Keratinocyte (primary cell): ENCODE data around the gene NIPA2. TPM values are rescaled to one million over a fixed set of nuclear protein-coding genes. Genes with fewer than 3 reads are reported as not detected.

Source experiments
- DNase-seq: peaks from one replicate; pipeline ENCODE4 v3.0.0-alpha.2; 2011; ENCODE audit warnings: low read depth, missing footprints, low spot score
- FAIRE-seq: peaks from 2 replicates; lab custom pipeline; 2011; peaks lifted over from hg19 to GRCh38; lab: Jason Lieb, UNC
- H2AFZ ChIP-seq: 2 replicates; pipeline ENCODE4 v1.6.0; 2012; ENCODE audit warnings: low read length, control low read depth, inconsistent platforms; ENCODE audit not compliant: control insufficient read depth
- H3K27ac ChIP-seq: 2 replicates; pipeline ENCODE4 v1.5.1; 2011; ENCODE audit warnings: low read length; ENCODE audit not compliant: control insufficient read depth, insufficient read depth
- H3K27me3 ChIP-seq: 3 replicates; pipeline ENCODE4 v1.6.0; 2011; ENCODE audit warnings: low read length; ENCODE audit not compliant: control insufficient read depth, insufficient read depth; ENCODE audit errors: extremely low read depth
- H3K36me3 ChIP-seq, 2 experiments: 2 replicates in 1 of 2; 3 replicates in 1 of 2; pipeline ENCODE4 v1.5.1; 2011; ENCODE audit warnings: low read length in 2 of 2, mild to moderate bottlenecking in 1 of 2; ENCODE audit not compliant: control insufficient read depth in 2 of 2, insufficient read depth in 2 of 2; ENCODE audit errors: extremely low read depth in 1 of 2
- H3K4me1 ChIP-seq: 3 replicates; pipeline ENCODE4 v1.5.1; 2011; ENCODE audit warnings: low read length; ENCODE audit not compliant: control insufficient read depth, insufficient read depth; ENCODE audit errors: extremely low read depth
- H3K4me2 ChIP-seq: 3 replicates; pipeline ENCODE4 v1.6.0; 2011; ENCODE audit warnings: low read depth, low read length; ENCODE audit not compliant: control insufficient read depth, insufficient read depth; ENCODE audit errors: extremely low read depth
- H3K4me3 ChIP-seq, 3 experiments: fragments of 200-600 bp in 1 of 3; sonication (generic) in 1 of 3; 2 replicates in 2 of 3; 3 replicates in 1 of 3; pipeline ENCODE4 v1.5.1; 2011 to 2016; ENCODE audit warnings: low read length in 3 of 3, mild to moderate bottlenecking in 3 of 3, control low read depth in 2 of 3, inconsistent platforms in 1 of 3, low read depth in 1 of 3, mixed read lengths in 1 of 3, mixed run types in 1 of 3, moderate library complexity in 1 of 3; ENCODE audit not compliant: control insufficient read depth in 2 of 3, insufficient read depth in 2 of 3; ENCODE audit errors: extremely low read depth in 1 of 3
- H3K79me2 ChIP-seq: 2 replicates; pipeline ENCODE4 v1.6.0; 2012; ENCODE audit warnings: low read length; ENCODE audit not compliant: control insufficient read depth, insufficient read depth
- H3K9ac ChIP-seq: 3 replicates; pipeline ENCODE4 v1.6.0; 2011; ENCODE audit warnings: low read length; ENCODE audit not compliant: control insufficient read depth, insufficient read depth; ENCODE audit errors: extremely low read depth
- H3K9me1 ChIP-seq: 3 replicates; pipeline ENCODE4 v1.6.0; 2011; ENCODE audit warnings: low read length; ENCODE audit not compliant: control insufficient read depth, insufficient read depth; ENCODE audit errors: extremely low read depth
- H3K9me3 ChIP-seq: 2 replicates; pipeline ENCODE4 v1.5.1; 2012; ENCODE audit warnings: low read depth, low read length; ENCODE audit not compliant: control insufficient read depth
- H4K20me1 ChIP-seq: 3 replicates; pipeline ENCODE4 v1.6.0; 2011; ENCODE audit warnings: low read length; ENCODE audit not compliant: control insufficient read depth, insufficient read depth; ENCODE audit errors: extremely low read depth
- EZH2 ChIP-seq: IDR thresholded peaks from one replicate; pipeline ENCODE4 v1.6.1; 2012; ENCODE audit warnings: inconsistent platforms, mild to moderate bottlenecking, low read length, moderate library complexity
- dilution Hi-C: fragments of 300-500 bp; cut with MboI; formaldehyde crosslinking; loops from one replicate; pipeline ENCODE4 v1.7.0; 2020; ENCODE audit warnings: low sequenced_read_pairs; ENCODE audit not compliant: extremely low pct_ligation_motif_present
- polyA plus RNA-seq, 5 experiments: library from polyadenylated mRNA; depleted of rRNA in 3 of 5; stranded (reverse) in 3 of 5; stranded (forward) in 1 of 5; unstranded in 1 of 5; fragments of >200 nt; gene quantifications; 1 replicate in 1 of 5; 2 replicates in 3 of 5; 3 replicates in 1 of 5; pipeline versions ENCODE4 v1.2.1 to v1.2.3, GENCODE V29; 2011 to 2012; ENCODE audit warnings: missing spikeins in 2 of 5, low read depth in 1 of 5, low replicate concordance in 1 of 5
- TF ChIP-seq, protein P1 (sequence below), 3 experiments: IDR thresholded peaks in 1 of 3; conservative IDR thresholded peaks in 1 of 3; optimal IDR thresholded peaks in 1 of 3; 2 replicates in 2 of 3; 3 replicates in 1 of 3; pipeline versions ENCODE3 to v1.5.1; 2011; ENCODE audit warnings: low read length in 3 of 3, mild to moderate bottlenecking in 3 of 3, moderate library complexity in 2 of 3, control low read depth in 1 of 3, inconsistent platforms in 1 of 3; ENCODE audit not compliant: insufficient read depth in 2 of 3; ENCODE audit errors: extremely low read depth in 1 of 3

Gene NIPA2
- polyA plus RNA-seq, 1 donor (not counting 4 experiments of a cell fraction or from before 2014, with no cell fraction given): 81.2 TPM

DNA sequence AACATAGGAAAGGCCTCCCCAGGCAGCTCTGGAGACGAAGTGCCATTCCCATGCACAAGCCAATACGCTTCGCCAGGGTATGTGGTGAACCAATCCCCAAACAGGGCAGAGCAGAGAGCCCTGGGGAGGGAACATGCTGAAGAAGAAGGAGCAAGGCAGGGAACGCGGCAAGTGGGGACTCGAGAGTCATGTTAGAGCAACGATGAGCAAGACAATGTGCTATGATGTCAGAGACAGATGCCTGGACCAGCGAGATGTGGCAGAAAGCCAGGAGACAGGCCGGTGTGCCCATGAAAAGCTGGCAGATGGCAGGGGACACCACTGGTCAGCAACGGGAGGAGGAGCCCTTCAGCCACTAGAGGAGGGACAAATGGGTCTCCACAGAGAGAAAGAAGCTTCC is 39.6 kb downstream of the NIPA2 start:
- Histone ChIP-seq H3K4me2 (no peak overlapping the region), H3K9me3 (no peaks in the 10 kb centered on the region), H3K4me1 (no peaks in the 10 kb centered on the region), H3K79me2 (no peaks in the 10 kb centered on the region), H3K27ac (no peak overlapping the region), H3K9ac (no peak overlapping the region), H2AFZ (no peak overlapping the region), H3K4me3 (no peak overlapping the region), H4K20me1 (no peaks in the 10 kb centered on the region), H3K36me3 (peaks cover 14 to 50% of the 10 kb centered on the region in 2 experiments), H3K27me3 (no peaks in the 10 kb centered on the region), H3K9me1 (no peaks in the 10 kb centered on the region)
- TF ChIP-seq EZH2: no peak
- TF ChIP-seq, protein P1, sequence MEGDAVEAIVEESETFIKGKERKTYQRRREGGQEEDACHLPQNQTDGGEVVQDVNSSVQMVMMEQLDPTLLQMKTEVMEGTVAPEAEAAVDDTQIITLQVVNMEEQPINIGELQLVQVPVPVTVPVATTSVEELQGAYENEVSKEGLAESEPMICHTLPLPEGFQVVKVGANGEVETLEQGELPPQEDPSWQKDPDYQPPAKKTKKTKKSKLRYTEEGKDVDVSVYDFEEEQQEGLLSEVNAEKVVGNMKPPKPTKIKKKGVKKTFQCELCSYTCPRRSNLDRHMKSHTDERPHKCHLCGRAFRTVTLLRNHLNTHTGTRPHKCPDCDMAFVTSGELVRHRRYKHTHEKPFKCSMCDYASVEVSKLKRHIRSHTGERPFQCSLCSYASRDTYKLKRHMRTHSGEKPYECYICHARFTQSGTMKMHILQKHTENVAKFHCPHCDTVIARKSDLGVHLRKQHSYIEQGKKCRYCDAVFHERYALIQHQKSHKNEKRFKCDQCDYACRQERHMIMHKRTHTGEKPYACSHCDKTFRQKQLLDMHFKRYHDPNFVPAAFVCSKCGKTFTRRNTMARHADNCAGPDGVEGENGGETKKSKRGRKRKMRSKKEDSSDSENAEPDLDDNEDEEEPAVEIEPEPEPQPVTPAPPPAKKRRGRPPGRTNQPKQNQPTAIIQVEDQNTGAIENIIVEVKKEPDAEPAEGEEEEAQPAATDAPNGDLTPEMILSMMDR (optimal IDR thresholded peaks at IDR 0.05 in 1 of 3, IDR thresholded peaks at IDR 0.05 in 1 of 3, conservative IDR thresholded peaks at IDR 0.05 in 1 of 3; ENCODE audit: extremely low read depth in 1 of 3, insufficient read depth in 2 of 3, low read length in 3 of 3): no peak
- no peak for DNase-seq
- no peak for FAIRE-seq
- dilution Hi-C loops: no loop called here

DNA sequence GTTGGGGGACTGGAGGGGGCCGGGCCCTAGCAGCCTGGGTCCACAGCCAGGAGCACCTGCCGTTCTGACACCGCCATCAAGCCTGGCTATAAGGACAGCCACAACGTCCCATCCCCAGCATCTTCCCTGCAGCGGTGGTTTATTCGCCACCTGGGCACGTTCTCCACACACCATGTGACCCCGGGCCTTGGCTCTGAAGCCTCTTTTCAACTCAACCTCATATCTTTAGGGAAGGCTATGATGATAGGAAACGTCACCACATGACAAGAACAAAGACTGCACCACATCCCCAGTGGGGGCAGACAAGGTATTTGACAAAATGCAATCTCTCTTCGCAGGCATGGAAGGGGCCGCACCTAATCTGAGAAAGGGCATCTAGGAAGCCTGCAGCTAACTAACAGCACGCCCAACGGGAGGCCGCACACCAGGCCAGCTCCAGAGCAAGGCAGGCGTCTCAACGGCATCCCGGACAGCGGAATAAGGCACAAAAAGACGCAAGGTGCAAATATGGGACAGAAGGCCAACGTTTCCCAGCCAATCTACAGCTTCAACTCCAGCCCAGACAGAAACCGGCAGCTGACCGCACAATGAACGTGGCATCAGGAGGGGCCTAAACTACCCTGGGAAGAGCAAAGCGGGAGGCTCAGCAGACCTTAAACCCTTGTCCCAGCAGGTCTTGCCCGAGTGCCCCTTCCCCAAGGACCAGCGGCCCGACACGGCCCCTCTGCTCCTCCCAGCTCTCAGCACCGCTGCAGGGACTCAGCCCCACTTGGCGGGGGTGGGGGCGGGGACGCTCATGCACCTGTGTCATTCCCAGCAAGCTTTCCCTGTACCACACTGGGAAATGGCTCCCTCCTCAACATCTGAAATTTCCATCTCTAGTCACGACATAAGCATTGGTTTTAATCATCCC is 41.9 kb downstream of the NIPA2 start:
- Histone ChIP-seq H3K9ac (no peak overlapping the region), H3K4me2 (no peak overlapping the region), H4K20me1 (no peaks in the 10 kb centered on the region), H3K4me3 (no peak overlapping the region), H3K36me3 (peaks cover 14 to 35% of the 10 kb centered on the region in 2 experiments), H3K9me1 (no peaks in the 10 kb centered on the region), H3K9me3 (no peaks in the 10 kb centered on the region), H3K4me1 (no peaks in the 10 kb centered on the region), H3K27me3 (no peaks in the 10 kb centered on the region), H3K79me2 (no peaks in the 10 kb centered on the region), H2AFZ (no peak overlapping the region), H3K27ac (no peak overlapping the region)
- TF ChIP-seq EZH2: no peak
- TF ChIP-seq, protein P1 (optimal IDR thresholded peaks at IDR 0.05 in 1 of 3, IDR thresholded peaks at IDR 0.05 in 1 of 3, conservative IDR thresholded peaks at IDR 0.05 in 1 of 3; ENCODE audit: extremely low read depth in 1 of 3, insufficient read depth in 2 of 3, low read length in 3 of 3): no peak
- dilution Hi-C loops: no loop called here
- FAIRE-seq (no peak), DNase-seq (no peak)
